BJ (cell line): ENCODE results near the gene TEX54. TPM values are rescaled to one million over a fixed set of nuclear protein-coding genes. Genes with fewer than 3 reads are reported as not detected.
A peak's percentile ranks its signal among the peaks of the same experiment; 100 is the strongest.

Experiments
- CTCF ChIA-PET: fragments of 350-600 bp; formaldehyde crosslinking; extraction: SDS; loops from one replicate; lab custom pipeline; 2021; ENCODE audit warnings: antibody characterized with exemption, inconsistent platforms; lab: Yijun Ruan, JAX
- POLR2A ChIA-PET: fragments of 300-600 bp; sonication (Branson Sonifier 250); formaldehyde crosslinking; extraction: SDS; loops from one replicate; lab custom pipeline; 2021; ENCODE audit warnings: antibody characterized with exemption; lab: Charles Lee
- DNase-seq: peaks from one replicate; pipeline ENCODE4 v3.0.0-alpha.2; 2011; ENCODE audit warnings: low read depth
- H3K27me3 ChIP-seq: 2 replicates; pipeline ENCODE4 v1.6.0; 2011; ENCODE audit warnings: low read length; ENCODE audit not compliant: control insufficient read depth, insufficient read depth
- H3K36me3 ChIP-seq: 2 replicates; pipeline ENCODE4 v1.5.1; 2011; ENCODE audit warnings: low read length; ENCODE audit not compliant: control insufficient read depth, insufficient read depth
- H3K4me3 ChIP-seq: 2 replicates; pipeline ENCODE4 v1.5.1; 2011; ENCODE audit warnings: low read depth, mild to moderate bottlenecking, control low read depth, low read length
- CTCF ChIP-seq: IDR thresholded peaks from 2 replicates; pipeline ENCODE4 v1.5.1; 2011; ENCODE audit warnings: low read depth, mild to moderate bottlenecking, control low read depth, inconsistent platforms, low read length, moderate library complexity; ENCODE audit not compliant: insufficient read depth
- polyA plus RNA-seq: library from polyadenylated mRNA; depleted of rRNA; stranded (reverse); fragments of >200 nt; gene quantifications from 2 replicates; pipeline ENCODE4 v1.2.3, GENCODE V29; 2011; rRNA removed
- small RNA-seq: library from RNA; depleted of rRNA; stranded (forward); fragments of <200 nt; gene quantifications from one replicate; pipeline ENCODE3, GENCODE V24; 2012; ENCODE audit warnings: low replicate concordance, low read depth; ENCODE audit not compliant: insufficient read length

Gene TEX54
- polyA plus RNA-seq, 1 experiment = not detected

- ChIA-PET CTCF (interaction anchor here (0.7 to 6.8 kb wide), 43 partner anchors 11 to 392 kb away, joined by 3 to 122 read pairs (median 5); partner anchors contain the start of genes BSCL2, GNG3, LRRN4CL and NXF1), POLR2A (interaction anchor here (1.0 kb wide), 1 partner anchor 25 kb away, joined by 3 read pairs; the partner anchor contains the start of gene POLR2G)
- peak overlapping the region; percentile 69 for H3K4me3 ChIP-seq
- DNase-seq = peak; percentile 19
- peak; percentile 100 for TF ChIP-seq CTCF
- H3K36me3 ChIP-seq = peaks cover 15% of the 10 kb centered on the region
- H3K27me3 ChIP-seq = no peaks in the 10 kb centered on the region
These were observed 46.2 kb downstream of the TEX54 start for GRCh38 chr11:62786318-62787004.

- DNase-seq = no peak
These were observed 49.9 kb downstream of the TEX54 start for GRCh38 chr11:62782753-62783152.

More at GRCh38 chr11:62782753-62783152, 49.9 kb downstream of the TEX54 start:
- POLR2A ChIA-PET = no interaction called here
- no peak for TF ChIP-seq CTCF
- Histone ChIP-seq H3K27me3 (no peaks in the 10 kb centered on the region), H3K4me3 (no peak overlapping the region), H3K36me3 (peaks cover 14% of the 10 kb centered on the region)
- CTCF ChIA-PET = no interaction called here

Small RNA genes within 50 kb of the gene (small RNA-seq; reads per million reads assigned to genes)
- gene MIR6514 (4.2 reads per million, percentile 56 among the genes with 10 or more reads in this experiment), gene RF00099 (not detected), gene RNU6-118P (not detected), gene SNORD22 (not detected), gene SNORD26 (not detected), gene SNORD27 (not detected), gene SNORD28 (not detected), gene SNORD30 (3,215 reads per million, percentile 98 among the genes with 10 or more reads in this experiment)

Other genes with a start within 250 kb of the TEX54 start
- gene TUT1, start 241.3 kb downstream of the TEX54 start, polyA plus RNA-seq = 6.4 and 9.9 TPM in 2 replicates
- 16.4 and 17.8 TPM in 2 replicates for gene MTA2, start 231.0 kb downstream of the TEX54 start, polyA plus RNA-seq
- 18.9 and 26.5 TPM in 2 replicates for gene EML3, start 220.1 kb downstream of the TEX54 start, polyA plus RNA-seq
- 2.1 and 2.2 TPM in 2 replicates for gene ROM1, start 219.6 kb downstream of the TEX54 start, polyA plus RNA-seq
- gene B3GAT3, start 210.9 kb downstream of the TEX54 start, polyA plus RNA-seq = 24.5 and 42.4 TPM in 2 replicates
- gene GANAB, start 186.2 kb downstream of the TEX54 start, polyA plus RNA-seq = 388 and 463 TPM in 2 replicates
- 6.7 and 17.3 TPM in 2 replicates for gene INTS5, start 179.5 kb downstream of the TEX54 start, polyA plus RNA-seq
- gene C11orf98, start 167.6 kb downstream of the TEX54 start, polyA plus RNA-seq = 43.0 and 45.2 TPM in 2 replicates
- 5.1 and 6.6 TPM in 2 replicates for gene CSKMT, start 167.5 kb downstream of the TEX54 start, polyA plus RNA-seq
- 6.9 TPM in 2 replicates for gene UQCC3, start 161.2 kb downstream of the TEX54 start, polyA plus RNA-seq
- gene LBHD1, start 160.6 kb downstream of the TEX54 start, polyA plus RNA-seq = 4.0 and 4.1 TPM in 2 replicates
- gene UBXN1, start 153.8 kb downstream of the TEX54 start, polyA plus RNA-seq = 83.7 and 86.0 TPM in 2 replicates
- gene LRRN4CL, start 143.3 kb downstream of the TEX54 start, polyA plus RNA-seq = 2.6 and 2.9 TPM in 2 replicates
- 70.8 and 94.1 TPM in 2 replicates for gene BSCL2, start 125.4 kb downstream of the TEX54 start, polyA plus RNA-seq
- not detected in 2 replicates for gene GNG3, start 125.2 kb downstream of the TEX54 start, polyA plus RNA-seq
- 10.0 and 17.3 TPM in 2 replicates for gene HNRNPUL2, start 105.4 kb downstream of the TEX54 start, polyA plus RNA-seq
- gene TTC9C, start 104.4 kb downstream of the TEX54 start, polyA plus RNA-seq = 31.7 and 32.6 TPM in 2 replicates
- 3.5 and 3.8 TPM in 2 replicates for gene ZBTB3, start 78.7 kb downstream of the TEX54 start, polyA plus RNA-seq
- 151 and 208 TPM in 2 replicates for gene POLR2G, start 71.3 kb downstream of the TEX54 start, polyA plus RNA-seq
- gene TAF6L, start 61.4 kb downstream of the TEX54 start, polyA plus RNA-seq = 9.1 and 17.0 TPM in 2 replicates
- gene TMEM179B, start 45.4 kb downstream of the TEX54 start, polyA plus RNA-seq = 76.2 and 97.1 TPM in 2 replicates
- 13.6 and 15.7 TPM in 2 replicates for gene TMEM223, start 40.8 kb downstream of the TEX54 start, polyA plus RNA-seq
- gene NXF1, start 27.4 kb downstream of the TEX54 start, polyA plus RNA-seq = 37.8 and 51.0 TPM in 2 replicates
- gene STX5, start 790 bp downstream of the TEX54 start, polyA plus RNA-seq = 61.5 and 76.6 TPM in 2 replicates
- 24.4 and 37.9 TPM in 2 replicates for gene WDR74, start 6.7 kb upstream of the TEX54 start, polyA plus RNA-seq
- gene SLC3A2, start 48.1 kb upstream of the TEX54 start, polyA plus RNA-seq = 394 and 535 TPM in 2 replicates
- gene CHRM1, start 88.5 kb upstream of the TEX54 start, polyA plus RNA-seq = not detected in 2 replicates
- not detected in 2 replicates for gene SLC22A6, start 152.1 kb upstream of the TEX54 start, polyA plus RNA-seq
- not detected in 2 replicates for gene SLC22A8, start 183.0 kb upstream of the TEX54 start, polyA plus RNA-seq